Measurements from ENCODE around the gene UGT8.
"Not testable (repeated sequence)": the region's sequence is repeated elsewhere in the genome, so short reads cannot be mapped to it uniquely, and the experiment has no call there.

Gene UGT8

DNA sequence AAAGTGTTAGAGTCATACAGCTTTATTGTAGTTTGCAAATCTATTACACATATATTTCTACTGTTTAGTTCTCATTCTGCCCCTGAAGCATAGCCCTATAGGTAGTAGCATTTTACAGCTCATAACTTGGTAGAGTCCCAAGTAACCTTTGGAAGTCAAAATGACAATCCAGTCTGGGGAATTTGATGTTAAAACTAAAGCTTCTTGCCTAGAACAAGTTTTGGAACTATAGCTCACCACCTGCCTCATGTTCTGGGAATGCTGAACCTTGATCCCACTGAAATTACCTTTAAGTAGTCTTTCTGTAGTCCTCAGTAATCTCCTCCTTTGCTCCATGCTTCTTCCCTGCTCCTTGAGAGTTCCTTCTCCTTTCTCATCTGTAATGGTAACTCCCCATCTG is 8.4 kb downstream of the UGT8 start:
- DNase-seq, result no peak

DNA sequence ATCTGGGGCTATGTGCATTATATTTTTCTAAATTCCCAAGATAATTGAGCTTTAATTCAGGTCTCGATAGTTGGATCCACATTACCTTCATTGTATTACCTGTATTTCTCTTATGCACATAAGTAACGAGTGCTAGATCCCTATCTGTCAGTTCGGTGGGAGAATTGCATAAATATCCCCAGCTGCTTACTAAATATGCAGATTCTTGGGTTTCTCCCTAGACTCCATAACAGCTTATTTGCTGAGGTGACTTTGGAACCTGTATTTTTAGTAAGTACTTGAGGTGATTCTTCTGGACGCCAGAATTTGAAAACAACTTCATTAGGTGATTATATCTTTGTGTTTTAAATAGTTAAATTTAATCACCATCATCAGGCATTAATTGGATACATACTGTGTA is 15.0 kb downstream of the UGT8 start:
- no peak for DNase-seq

DNA sequence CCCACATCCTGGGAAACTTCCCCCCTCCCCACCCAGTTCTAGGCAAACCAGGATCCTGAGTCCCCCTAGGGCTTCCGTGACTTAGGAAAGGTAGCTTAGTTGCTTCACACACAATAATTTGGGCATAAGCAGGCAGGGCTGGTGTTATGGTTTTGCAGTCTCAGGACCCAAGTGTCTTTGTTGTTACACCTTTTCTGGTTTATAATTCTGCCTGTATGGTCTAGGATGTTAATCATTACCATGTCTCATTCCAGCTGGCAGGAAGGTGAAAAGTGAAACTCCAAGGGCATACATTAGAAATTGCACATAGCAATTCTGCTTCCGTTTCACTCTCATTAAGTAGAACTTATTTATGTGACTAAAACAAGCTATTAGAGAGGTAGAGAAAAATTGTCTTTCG is 16.8 kb downstream of the UGT8 start:
- no peak for DNase-seq

DNA sequence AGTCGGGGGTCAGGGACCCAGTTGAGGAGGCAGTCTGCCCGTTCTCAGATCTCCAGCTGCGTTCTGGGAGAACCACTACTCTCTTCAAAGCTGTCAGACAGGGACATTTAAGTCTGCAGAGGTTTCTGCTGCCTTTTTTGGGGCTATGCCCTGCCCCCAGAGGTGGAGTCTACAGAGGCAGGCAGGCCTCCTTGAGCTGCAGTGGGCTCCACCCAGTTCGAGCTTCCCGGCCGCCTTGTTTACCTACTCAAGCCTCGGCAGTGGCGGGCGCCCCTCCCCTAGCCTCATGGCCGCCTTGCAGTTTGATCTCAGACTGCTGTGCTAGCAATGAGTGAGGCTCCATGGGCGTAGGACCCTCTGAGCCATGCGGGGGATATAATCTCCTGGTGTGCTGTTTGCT is 17.4 kb downstream of the UGT8 start:
- not testable (repeated sequence) for DNase-seq

DNA sequence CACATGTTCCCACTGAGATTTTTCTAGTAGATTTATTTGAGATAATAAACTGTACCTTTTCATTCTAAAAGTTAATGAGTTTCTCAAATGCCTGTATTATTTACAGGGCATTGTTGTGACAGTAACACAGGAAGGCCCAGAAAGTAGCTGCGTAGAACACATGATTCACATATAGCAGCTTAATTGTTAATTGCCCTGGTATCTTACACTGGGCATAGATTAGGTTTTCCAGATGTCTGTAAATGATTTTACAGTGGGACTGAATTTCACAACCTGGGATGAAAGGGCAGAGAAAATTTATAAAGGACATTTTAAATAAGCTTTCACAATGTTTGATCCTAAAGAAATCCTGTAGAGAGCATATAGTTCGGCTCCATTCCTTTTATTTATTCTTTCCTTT is 27.6 kb downstream of the UGT8 start:
- DNase-seq, result no peak

DNA sequence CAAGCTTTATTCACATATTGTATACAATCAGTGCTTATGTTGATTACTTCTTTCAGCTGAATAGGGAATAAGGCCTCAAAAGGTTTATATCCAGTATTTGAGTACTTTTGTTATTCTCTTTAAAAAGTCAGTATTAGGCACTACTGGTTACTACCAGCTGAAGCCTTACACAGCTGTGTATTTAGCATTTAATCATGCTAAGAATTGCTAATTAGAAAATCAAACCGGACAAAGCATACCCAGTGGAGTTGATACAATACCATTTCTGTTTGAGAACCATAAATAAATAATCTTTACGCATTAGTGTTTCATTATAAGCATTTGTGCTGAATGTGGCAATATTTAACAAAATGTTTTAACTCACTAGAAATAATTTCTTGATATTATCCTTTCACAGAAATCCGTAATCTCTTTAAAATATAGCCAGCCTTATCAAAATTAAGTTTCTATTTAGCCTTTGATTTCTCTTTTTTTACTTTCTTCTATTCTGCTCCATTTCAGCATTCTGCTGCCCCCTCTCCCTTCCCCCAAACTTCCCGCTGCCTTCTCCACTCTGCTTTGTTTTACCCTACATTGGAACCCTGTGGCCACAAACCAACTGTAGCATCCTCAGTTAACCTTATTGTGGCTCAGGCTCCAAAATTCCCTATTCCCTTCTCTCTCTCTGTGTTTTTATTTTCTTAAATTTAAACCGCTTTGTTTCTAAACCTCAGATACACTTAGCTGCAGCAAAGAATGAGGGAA is 37.8 kb downstream of the UGT8 start:
- no peak for DNase-seq

DNA sequence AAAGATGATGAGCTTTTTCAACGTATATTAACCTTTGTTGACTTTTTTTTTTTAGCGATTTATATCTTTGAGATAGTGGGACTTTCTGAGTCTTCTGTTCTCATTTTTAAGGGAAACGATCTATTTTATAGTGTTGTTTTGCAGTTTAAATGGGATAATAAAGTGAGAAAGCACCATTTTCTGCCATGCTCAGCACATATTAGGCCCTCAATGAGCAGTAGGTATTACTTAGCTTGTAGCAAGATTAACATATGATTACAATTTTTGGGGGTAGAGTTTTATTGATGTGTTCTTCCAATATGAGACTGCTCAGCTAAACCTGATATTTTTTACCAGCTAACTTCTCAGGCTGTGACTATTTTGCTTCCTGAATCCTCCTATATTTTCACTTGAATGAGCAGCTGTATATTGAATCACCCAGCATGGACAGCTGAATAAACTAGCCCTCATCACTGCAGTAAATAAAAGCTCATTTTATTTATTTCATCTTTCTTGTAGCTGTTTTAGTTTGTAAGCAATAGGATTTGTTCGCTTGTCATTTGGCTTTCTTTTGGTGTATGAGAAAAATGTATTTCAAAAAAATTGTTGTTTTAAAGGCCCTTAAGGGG is 43.7 kb downstream of the UGT8 start:
- DNase-seq, result no peak

DNA sequence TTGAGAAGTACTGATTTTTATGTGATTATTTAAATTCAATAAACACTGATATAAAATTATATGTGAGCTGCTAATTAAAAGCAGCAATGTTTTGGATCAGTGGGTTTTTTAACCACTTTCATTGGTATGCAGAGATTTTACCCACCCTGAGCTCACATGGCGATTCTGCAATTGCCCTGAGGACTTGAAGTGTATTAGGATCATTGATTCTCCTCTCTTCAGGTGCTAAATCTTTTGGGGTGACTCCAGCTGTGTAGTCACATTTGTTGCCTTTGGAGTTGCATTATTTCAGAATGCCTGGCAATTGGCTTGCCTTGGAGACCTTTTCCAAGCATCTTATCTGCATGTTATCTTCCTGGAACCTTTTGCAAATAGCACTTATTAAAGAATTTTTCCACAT is 51.3 kb downstream of the UGT8 start:
- no peak for DNase-seq

DNA sequence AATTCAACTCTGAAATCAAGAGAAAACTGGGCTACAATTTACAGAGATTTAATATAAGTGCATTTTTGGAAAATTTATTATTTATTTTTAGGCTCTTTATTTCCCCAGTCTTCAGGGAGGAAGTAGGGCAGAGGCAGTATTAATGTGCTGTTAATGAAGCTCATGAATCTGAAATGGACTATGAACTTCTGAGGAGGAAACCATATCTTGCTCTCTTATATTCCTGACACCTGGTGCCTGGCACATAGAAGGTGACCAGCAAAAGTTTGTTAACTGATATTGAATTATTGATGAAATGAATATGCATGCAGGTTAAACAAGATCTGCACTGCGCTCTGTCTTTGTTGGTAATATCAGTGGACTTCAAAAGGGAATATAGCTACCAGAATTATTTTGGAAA is 55.1 kb downstream of the UGT8 start:
- DNase-seq, result no peak

DNA sequence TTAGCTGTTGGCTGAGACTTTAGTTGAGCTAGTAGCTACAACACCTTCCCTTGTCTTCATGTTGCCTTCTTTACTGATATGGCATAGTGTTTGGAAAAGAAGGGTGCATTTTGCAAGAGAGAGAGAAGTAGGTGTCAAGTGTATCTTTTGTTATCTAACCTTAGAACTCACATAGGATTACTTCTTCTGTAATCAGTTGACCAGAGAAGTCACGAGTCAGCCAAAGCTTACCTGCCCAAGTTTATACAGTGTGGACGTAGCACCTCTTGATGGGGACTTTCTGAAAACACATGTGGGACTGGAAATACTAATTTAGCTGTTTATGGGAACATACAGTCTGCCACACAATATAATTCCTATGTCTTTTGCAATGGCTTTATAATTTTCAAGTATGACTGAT is 56.0 kb downstream of the UGT8 start:
- DNase-seq, result no peak

DNA sequence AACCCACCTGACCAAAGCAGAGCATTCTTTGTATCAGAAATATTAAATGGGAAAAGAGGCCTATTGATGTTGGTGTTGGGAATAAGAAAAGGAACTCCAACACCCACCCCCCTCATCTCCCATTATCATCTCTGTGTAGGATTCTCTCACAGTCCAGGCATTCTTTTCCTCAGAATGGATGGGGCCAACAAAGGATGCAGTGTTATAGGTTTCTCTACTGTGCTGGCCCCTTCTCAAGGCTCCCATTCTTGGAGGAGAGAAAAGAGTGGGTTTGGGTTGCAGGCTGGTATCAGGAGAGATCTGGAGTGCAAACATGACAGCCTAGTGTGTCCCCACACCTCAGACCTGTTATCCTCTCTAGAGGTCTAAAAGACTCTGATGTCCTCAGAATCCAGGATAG is 59.6 kb downstream of the UGT8 start:
- DNase-seq, result no peak

DNA sequence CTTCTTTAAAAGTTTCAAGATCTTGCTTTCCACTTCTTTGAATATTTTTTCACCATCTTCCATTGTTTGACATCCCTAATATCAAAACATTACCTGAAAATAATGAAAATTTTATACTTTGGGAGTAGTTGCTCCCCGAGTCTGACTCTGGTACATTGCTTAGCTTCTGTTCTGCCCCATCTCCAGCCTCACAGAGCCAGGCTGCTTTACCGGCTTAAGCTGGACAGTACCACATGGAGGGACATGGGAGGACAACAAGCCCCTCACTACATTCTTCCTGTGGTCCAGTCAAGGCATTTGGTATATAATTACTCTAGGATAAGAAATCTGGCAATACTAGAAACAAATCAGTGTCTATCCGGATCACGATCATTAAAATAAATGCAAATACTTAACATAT is 60.2 kb downstream of the UGT8 start:
- no peak for DNase-seq

DNA sequence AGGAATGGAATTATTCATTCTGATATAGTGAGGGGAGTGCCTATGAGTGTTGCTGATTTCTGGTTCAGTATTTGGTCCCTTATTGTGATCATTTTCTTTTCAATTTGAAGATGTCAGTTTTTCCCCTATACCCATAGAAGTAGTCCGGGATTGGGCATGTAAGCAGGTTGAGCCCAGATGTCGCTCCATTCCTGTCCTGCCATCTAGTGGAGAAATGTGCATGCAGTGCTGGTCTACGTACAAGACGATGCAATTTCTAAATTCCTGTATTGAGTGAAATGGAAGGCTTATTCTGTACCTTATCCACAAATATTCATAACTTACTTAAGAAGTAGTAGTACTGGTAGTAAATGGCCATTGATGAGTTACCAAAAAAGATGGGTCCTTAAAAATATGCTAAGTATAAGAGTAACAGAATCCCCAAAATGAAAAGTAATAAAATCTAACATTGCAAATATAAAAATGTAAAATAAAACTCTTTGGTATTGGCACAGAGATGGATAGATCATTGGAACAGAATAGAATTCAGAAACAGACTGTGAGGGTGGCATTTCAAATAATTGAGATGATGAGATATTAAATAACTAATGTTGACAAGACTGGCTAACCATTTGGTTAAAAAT is 60.9 kb downstream of the UGT8 start:
- DNase-seq, result peak; percentile 38

DNA sequence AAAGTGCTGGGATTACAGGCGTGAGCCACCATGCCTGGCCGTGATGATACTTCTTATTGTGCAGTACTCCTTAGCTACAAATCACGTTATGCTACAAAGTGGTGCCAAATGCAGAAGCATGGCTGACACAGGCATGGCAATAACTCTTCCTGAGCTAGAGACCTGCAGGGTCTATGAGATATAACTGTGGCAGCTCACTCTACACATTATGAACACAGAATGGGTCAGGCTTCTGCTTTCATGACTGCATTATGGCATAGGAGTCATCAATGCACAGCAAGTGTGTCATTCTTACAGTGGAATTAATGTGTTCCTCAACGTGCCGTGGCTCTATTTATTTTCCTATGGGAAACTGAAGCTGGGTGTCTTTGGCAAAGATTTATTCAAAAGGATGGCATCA is 64.5 kb downstream of the UGT8 start:
- DNase-seq, result no peak

DNA sequence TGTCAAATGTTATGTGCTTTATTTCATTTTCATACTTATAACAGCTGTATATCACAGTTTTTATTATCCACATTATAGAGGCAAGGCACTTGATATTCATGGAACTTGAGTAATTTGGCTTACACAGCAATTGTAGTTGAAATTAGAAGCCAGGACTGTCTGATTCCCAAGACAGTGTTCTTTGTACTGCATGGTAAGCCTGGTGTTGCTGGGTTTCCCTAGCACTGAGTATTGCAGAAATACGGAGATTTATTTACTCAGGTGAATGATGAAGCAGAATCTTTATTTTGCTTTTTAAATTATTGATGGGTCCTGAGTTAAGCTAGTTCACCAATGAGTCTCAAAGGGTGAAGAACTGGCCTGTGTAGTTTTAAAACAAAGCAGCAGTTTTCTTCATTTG is 70.0 kb downstream of the UGT8 start:
- no peak for DNase-seq

DNA sequence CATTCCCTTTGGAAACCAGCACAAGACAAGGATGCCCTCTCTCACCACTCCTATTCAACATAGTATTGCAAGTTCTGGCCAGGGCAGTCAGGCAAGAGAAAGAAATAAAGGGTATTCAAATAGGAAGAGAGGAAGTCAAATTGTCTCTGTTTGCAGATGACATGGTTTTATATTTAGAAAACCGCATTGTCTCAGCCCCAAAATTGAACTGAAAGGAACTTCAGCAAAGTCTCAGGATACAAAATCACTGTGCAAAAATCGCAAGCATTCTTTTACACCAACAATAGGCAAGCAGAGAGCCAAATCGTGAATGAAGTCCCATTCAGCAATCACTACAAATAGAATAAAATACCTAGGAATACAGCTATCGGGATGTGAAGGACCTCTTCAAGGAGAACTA is 72.1 kb downstream of the UGT8 start:
- not testable (repeated sequence) for DNase-seq

DNA sequence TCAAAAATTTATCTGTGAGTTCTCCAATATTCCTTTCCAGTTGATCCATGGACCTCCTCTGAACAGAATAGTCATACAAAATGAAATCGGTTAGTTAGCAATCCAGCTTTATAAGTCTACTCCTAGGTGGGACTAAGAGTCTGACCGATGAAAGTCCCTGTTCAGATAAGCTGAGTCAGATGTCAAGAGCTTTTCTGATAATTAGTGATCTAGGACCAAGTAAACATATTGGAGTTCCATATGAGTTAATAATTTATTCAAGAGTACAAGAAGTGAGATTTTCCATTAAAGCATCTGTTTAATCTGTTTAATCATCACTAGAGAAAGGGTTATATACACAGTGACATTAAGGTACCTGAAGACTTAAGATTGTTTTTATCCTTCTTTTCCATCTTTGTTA is 74.7 kb downstream of the UGT8 start:
- no peak for DNase-seq

DNA sequence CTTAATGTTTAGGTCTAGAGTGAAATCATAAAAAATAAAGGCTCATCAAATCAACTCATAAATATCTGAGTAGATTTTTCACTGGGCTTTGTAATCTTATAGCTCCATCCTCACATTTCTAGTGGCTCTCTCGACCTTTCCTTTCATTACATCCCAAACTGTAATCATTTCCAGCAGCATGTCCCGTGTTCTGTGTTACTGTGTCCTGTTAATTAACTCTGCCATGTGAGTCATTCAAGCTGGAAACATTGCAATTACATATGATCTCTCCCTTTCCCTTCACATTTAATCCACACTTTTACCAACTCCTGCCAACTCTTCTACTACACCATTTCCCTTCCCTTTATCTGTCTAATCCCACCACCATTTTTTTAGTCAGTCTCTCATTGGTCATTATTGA is 75.5 kb downstream of the UGT8 start:
- DNase-seq, result no peak

DNA sequence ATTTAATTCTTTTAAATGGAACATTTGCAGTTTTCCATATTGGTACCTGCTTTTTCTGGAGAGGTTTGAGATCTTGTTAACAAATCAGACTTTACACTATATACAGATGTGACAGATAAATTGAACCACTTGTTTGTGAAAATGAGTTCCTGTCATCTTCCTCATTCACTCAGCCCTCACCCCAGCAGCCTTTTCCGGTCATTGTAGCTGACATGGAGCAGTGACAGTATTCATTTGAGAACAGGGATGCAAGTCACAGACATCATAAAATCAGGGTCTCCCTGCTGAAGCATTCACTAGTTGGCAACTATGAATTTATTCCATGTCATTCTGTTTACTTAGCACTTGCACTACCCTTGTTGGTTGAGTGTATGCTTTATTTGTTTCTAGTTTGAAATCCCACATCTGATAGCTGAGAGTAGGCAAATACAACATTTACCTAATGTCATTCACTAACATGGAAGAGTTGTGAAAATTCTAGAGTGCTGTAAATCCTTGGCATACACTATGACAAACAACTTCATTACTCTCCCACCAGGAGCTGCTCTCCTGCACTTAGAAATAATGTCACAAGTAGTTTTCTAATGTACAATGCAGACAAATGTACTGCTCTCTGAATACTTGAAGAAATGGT is 78.9 kb downstream of the UGT8 start:
- DNase-seq, result no peak

DNA sequence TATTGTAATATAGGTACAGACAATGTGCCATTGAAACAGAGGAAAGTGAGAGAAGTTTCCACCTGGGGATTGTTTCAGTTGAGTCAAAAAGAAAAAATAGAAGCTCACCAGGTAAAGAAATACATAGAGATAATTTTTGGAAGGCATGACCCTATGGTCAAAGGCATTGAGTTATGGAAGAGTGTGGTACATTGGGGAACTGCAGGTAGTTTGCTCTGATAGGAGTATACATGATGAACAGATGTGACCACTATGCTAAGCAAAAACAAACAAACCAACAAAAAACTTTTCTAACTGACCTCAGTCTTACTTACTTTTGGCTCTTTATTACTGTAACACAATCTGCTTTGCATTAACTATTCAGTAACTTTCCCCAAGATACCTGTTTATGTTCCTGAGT is 85.9 kb downstream of the UGT8 start:
- DNase-seq, result no peak

DNA sequence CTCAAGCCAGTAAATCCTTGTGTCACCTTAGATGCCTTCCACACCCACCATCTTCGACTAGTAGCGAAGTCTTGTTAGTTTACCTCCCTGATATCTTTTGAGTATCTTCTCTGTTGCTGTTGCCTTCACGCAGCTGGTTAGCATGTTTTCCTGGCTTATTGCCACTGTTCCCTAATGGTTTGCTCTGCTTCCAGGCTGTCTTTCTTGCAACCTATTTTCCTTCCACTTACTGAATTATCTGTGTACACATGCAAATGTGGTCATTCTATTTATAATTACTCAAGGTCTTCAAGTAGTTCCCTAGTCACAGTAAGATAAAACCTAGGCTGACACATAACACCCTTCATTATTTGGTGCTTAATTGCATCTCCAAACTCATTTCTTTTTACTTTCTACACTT is 89.5 kb downstream of the UGT8 start:
- DNase-seq, result no peak

DNA sequence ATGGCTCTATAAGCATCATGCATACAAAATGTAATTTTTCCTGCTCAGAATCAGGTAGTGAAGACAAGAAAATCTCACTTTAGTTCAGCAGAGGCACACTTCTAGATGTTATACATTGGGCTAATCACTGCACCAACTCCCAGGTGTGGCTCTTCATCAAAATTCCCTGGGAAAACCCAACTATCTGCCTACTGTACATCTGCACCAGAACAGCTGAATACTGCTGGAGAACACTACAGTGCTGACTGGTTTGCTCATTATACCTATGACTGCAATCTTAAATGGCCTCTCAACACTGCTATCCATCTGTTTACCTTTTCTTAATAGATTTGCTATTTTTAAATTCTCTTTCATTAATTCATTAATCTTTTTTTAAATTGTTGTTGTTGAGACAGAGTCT is 92.0 kb downstream of the UGT8 start:
- DNase-seq, result no peak

DNA sequence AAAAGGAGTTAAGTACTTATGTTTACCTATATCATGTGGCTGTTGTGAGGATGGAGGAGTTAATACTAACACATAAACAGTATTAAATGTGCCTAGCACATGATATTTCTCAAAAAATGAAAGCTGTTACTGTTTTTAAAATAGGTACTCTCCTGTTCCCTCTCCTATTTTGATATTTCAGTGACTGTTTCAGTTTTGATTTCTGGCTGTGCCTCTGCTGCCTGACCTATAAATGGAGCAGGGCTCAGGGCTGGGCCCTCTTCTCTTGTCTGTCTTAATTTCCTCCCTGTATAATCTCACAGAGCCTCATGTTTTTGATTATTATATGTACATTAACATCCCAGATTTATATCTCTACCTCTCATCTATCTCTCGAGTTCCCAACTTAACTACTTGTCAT is 93.3 kb downstream of the UGT8 start:
- no peak for DNase-seq

DNA sequence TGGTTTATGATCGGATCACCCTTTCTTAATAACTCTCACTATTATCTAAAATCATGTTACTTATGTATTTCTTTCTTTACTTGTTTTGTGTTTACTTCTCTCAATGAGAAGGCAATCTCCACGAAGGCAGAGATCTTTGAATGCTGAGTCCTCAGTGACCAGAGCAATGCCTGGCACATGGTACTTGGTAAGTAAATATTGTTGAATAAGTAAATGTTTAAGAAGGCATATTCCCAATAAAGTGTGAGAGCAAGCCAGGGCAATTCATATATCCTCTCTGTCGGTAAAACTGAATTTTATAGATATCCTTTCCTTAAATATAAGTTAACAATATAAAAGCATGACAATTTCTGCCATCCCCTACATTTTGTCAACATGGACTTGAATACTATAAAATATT is 94.4 kb downstream of the UGT8 start:
- DNase-seq, result no peak
